ENCODE data around the gene GBP6. TPM values are rescaled to one million over a fixed set of nuclear protein-coding genes. Genes with fewer than 3 reads are reported as not detected.
"Not testable (repeated sequence)": the region's sequence is repeated elsewhere in the genome, so short reads cannot be mapped to it uniquely, and the experiment has no call there.

GBP6 gene
- total RNA-seq, 3 donors from 2014 or later = 0.44 TPM; not detected in 2

DNA sequence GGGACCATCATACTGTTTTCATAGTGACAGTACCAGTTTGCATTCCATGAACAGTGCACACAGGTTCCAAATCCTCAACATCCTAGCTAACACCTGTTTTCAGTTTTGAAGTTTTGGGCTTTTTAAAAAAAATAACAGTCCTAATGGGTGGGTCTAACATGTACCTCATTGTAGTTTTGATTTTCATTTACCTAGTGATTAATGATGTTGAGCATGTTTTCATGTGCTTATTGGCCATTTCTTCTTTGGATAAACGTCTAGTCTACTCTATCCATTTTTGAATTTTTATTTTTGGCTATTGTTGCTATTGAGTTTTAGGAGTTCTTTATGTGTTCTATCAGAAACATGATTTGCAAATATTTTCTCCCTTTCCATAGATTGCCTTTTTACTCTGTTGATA lies 3.4 kb downstream of the GBP6 start:
- H3K4me1 ChIP-seq = peaks cover 0 to 4% of the 10 kb centered on the region in 2 donors
- H3K36me3 ChIP-seq = no peaks in the 10 kb centered on the region
- TF ChIP-seq, protein P1, sequence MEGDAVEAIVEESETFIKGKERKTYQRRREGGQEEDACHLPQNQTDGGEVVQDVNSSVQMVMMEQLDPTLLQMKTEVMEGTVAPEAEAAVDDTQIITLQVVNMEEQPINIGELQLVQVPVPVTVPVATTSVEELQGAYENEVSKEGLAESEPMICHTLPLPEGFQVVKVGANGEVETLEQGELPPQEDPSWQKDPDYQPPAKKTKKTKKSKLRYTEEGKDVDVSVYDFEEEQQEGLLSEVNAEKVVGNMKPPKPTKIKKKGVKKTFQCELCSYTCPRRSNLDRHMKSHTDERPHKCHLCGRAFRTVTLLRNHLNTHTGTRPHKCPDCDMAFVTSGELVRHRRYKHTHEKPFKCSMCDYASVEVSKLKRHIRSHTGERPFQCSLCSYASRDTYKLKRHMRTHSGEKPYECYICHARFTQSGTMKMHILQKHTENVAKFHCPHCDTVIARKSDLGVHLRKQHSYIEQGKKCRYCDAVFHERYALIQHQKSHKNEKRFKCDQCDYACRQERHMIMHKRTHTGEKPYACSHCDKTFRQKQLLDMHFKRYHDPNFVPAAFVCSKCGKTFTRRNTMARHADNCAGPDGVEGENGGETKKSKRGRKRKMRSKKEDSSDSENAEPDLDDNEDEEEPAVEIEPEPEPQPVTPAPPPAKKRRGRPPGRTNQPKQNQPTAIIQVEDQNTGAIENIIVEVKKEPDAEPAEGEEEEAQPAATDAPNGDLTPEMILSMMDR (IDR thresholded peaks at IDR 0.05) = no peak
- no peak for TF ChIP-seq POLR2A (IDR thresholded peaks at IDR 0.05)
- no peak for TF ChIP-seq POLR2AphosphoS5 (IDR thresholded peaks at IDR 0.05)
- H3K9me3 ChIP-seq = no peaks in the 10 kb centered on the region
- H3K27ac ChIP-seq = no peak overlapping the region
- DNase-seq (ENCODE audit: low spot score in 2 of 2) = no peak
- intact Hi-C loops (cut with DNase I; ENCODE audit: low total_unique reads) = no loop called here
- no peaks in the 10 kb centered on the region for H3K27me3 ChIP-seq
- no peak overlapping the region for H3K4me3 ChIP-seq

GRCh38 chr1:89369331-89369730 lies 5.5 kb downstream of the GBP6 start:
- TF ChIP-seq POLR2AphosphoS5 (IDR thresholded peaks at IDR 0.05) (no peak), POLR2A (IDR thresholded peaks at IDR 0.05) (no peak)
- TF ChIP-seq, protein P1 (IDR thresholded peaks at IDR 0.05) = no peak
- no peaks in the 10 kb centered on the region for H3K9me3 ChIP-seq
- intact Hi-C loops (cut with DNase I; ENCODE audit: low total_unique reads) = no loop called here
- H3K27me3 ChIP-seq = no peaks in the 10 kb centered on the region
- H3K36me3 ChIP-seq = no peaks in the 10 kb centered on the region
- no peak for DNase-seq (ENCODE audit: low spot score in 2 of 2)
- H3K4me1 ChIP-seq = no peaks in the 10 kb centered on the region
- H3K27ac ChIP-seq = no peak overlapping the region
- H3K4me3 ChIP-seq = no peak overlapping the region

DNA sequence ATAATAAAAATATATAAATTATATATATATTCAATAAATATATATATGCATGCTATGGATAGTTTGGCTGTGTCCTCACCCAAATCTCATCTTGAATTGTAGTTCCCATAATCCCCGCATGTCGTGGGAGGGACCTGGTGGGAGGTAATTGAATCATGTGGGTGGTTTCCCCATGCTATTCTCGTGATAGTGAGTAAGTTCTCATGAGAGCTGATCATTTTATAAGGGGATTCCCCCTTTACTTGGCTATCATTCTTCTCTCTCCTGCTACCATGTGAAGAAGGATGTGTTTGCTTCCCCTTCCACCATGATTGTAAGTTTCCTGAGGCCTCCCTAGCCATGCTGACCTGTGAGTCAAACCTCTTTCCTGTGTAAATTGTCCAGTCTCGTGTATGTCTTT lies 10.0 kb downstream of the GBP6 start:
- H3K36me3 ChIP-seq; H3K27ac ChIP-seq; DNase-seq (ENCODE audit: low spot score in 2 of 2); H3K9me3 ChIP-seq; H3K4me1 ChIP-seq; H3K4me3 ChIP-seq; H3K27me3 ChIP-seq; intact Hi-C loops (cut with DNase I; ENCODE audit: low total_unique reads): not testable (repeated sequence)

DNA sequence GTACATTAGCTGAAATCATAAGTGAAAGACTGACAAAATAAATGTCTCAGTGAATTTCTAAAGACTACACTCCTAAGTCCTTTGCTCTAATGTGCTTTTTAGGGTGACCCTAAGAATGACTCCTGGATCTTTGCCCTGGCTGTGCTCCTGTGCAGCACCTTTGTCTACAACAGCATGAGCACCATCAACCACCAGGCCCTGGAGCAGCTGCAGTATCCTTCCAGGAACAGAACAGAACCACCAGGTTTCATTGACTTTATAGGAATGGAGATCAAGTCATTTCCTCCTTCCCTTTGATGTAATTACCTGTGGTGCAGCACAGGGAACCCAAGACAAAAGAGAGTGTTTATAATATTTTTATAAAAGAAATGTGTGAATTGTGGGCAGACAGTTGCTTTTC lies 14.1 kb downstream of the GBP6 start:
- H3K36me3 ChIP-seq = no peaks in the 10 kb centered on the region
- intact Hi-C loops (cut with DNase I; ENCODE audit: low total_unique reads) = no loop called here
- H3K27ac ChIP-seq = no peak overlapping the region
- no peaks in the 10 kb centered on the region for H3K27me3 ChIP-seq
- no peak for DNase-seq (ENCODE audit: low spot score in 2 of 2)
- H3K9me3 ChIP-seq = no peaks in the 10 kb centered on the region
- TF ChIP-seq POLR2A (IDR thresholded peaks at IDR 0.05) (no peak), POLR2AphosphoS5 (IDR thresholded peaks at IDR 0.05) (no peak)
- H3K4me3 ChIP-seq = no peak overlapping the region
- no peaks in the 10 kb centered on the region for H3K4me1 ChIP-seq

DNA sequence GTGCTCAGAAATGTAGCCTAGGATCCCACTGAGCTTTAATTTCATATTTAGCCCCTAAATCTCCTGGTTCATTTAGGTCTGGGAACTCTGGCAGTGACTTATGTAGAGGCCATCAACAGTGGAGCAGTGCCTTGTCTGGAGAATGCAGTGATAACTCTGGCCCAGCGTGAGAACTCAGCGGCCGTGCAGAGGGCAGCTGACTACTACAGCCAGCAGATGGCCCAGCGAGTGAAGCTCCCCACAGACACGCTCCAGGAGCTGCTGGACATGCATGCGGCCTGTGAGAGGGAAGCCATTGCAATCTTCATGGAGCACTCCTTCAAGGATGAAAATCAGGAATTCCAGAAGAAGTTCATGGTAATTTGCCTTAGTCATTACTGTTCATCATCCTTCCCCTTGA lies 17.8 kb downstream of the GBP6 start:
- no peaks in the 10 kb centered on the region for H3K36me3 ChIP-seq
- no peak overlapping the region for H3K27ac ChIP-seq
- no peaks in the 10 kb centered on the region for H3K27me3 ChIP-seq
- TF ChIP-seq POLR2A (IDR thresholded peaks at IDR 0.05) (no peak), POLR2AphosphoS5 (IDR thresholded peaks at IDR 0.05) (no peak)
- TF ChIP-seq, protein P1 (IDR thresholded peaks at IDR 0.05) = no peak
- no peaks in the 10 kb centered on the region for H3K9me3 ChIP-seq
- H3K4me3 ChIP-seq = no peak overlapping the region
- intact Hi-C loops (cut with DNase I; ENCODE audit: low total_unique reads) = no loop called here
- no peak for DNase-seq (ENCODE audit: low spot score in 2 of 2)
- H3K4me1 ChIP-seq = no peaks in the 10 kb centered on the region

- H3K4me3 ChIP-seq = no peak overlapping the region
- DNase-seq (ENCODE audit: low spot score in 2 of 2) = no peak
- no peaks in the 10 kb centered on the region for H3K36me3 ChIP-seq
- H3K4me1 ChIP-seq = no peaks in the 10 kb centered on the region
- H3K9me3 ChIP-seq = no peaks in the 10 kb centered on the region
- H3K27me3 ChIP-seq = no peaks in the 10 kb centered on the region
- intact Hi-C loops (cut with DNase I; ENCODE audit: low total_unique reads) = no loop called here
- TF ChIP-seq POLR2AphosphoS5 (IDR thresholded peaks at IDR 0.05) = no peak
- no peak for TF ChIP-seq POLR2A (IDR thresholded peaks at IDR 0.05)
- TF ChIP-seq, protein P1 (IDR thresholded peaks at IDR 0.05) = no peak
- H3K27ac ChIP-seq = no peak overlapping the region
These were observed 18.6 kb downstream of the GBP6 start for GRCh38 chr1:89382479-89382878.

Data from breast epithelium (tissue), 4 donors.